ENCODE measurements around the gene ACP1. TPM values are rescaled to one million over a fixed set of nuclear protein-coding genes. Genes with fewer than 3 reads are reported as not detected.
A peak's percentile ranks its signal among the peaks of the same experiment; 100 is the strongest.

Gene ACP1
- total RNA-seq, 1 donor from 2014 or later, result 114 TPM

DNA sequence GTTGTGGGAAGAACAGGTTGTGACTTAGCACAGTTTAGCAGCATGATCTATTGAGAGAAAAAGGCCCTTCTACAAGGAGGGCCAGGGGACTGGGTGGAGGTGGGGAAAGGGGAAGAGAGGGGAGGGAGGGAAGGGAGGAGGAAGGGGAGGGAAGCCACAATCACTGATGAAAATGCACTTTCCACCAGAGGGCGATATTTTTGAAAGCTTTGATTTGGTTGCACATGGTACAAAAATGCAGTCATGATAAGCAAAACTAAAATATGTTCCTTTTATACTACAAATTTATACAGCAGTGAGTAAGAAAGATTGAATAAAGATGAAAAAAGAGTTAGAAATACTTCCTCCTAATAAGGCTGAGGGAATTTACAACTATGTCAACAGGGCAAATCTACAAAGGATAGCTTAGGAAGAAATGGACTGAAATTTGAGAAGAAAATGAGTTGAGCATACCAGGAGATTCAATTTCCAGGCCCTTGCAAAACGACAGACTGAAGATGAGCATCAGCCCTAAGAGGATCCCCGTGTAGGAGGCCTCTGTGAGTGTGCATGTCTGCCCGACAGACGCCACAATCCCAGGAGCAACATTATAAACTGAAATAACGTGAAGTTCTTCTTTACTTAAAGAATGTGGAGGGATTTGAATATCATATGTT lies 18.1 kb upstream of the ACP1 start:
- Histone ChIP-seq H3K9ac (ENCODE audit: low read length) (no peak overlapping the region), H3K4me1 (ENCODE audit: insufficient read depth, low read length) (no peaks in the 10 kb centered on the region), H3K4me2 (ENCODE audit: low read length) (no peak overlapping the region), H3K27me3 (ENCODE audit: insufficient read depth, low read length) (no peaks in the 10 kb centered on the region), H3K36me3 (ENCODE audit: insufficient read depth, low read length) (peaks cover 4% of the 10 kb centered on the region), H3K4me3 (ENCODE audit: insufficient read depth, low read depth, low read length) (no peak overlapping the region), H3K79me2 (ENCODE audit: insufficient read depth, low read length) (no peaks in the 10 kb centered on the region), H4K20me1 (ENCODE audit: insufficient read depth, low read length) (no peaks in the 10 kb centered on the region), H3K9me3 (ENCODE audit: insufficient read depth, low read depth, low read length) (no peaks in the 10 kb centered on the region), H2AFZ (ENCODE audit: low read depth, low read length) (no peak overlapping the region), H3K27ac (ENCODE audit: low read depth, low read length) (no peak overlapping the region)
- no peak for FAIRE-seq
- DNase-seq (ENCODE audit: low read depth), result peak; percentile 55
- Mint-ChIP-seq H3K36me3 (ENCODE audit: low read depth, unreplicated experiment) (peaks cover 7% of the 10 kb centered on the region), H3K4me1 (ENCODE audit: low read depth, unreplicated experiment) (no peaks in the 10 kb centered on the region), H3K27ac (ENCODE audit: unreplicated experiment) (peak overlapping the region; percentile 34), H3K9me3 (ENCODE audit: unreplicated experiment) (no peaks in the 10 kb centered on the region), H3K27me3 (ENCODE audit: low read depth, unreplicated experiment) (no peaks in the 10 kb centered on the region), H3K4me3 (ENCODE audit: unreplicated experiment) (no peak overlapping the region)
- no peak for TF ChIP-seq EZH2 (IDR thresholded peaks at IDR 0.05; ENCODE audit: insufficient read depth, low read length)
- TF ChIP-seq, protein P1, sequence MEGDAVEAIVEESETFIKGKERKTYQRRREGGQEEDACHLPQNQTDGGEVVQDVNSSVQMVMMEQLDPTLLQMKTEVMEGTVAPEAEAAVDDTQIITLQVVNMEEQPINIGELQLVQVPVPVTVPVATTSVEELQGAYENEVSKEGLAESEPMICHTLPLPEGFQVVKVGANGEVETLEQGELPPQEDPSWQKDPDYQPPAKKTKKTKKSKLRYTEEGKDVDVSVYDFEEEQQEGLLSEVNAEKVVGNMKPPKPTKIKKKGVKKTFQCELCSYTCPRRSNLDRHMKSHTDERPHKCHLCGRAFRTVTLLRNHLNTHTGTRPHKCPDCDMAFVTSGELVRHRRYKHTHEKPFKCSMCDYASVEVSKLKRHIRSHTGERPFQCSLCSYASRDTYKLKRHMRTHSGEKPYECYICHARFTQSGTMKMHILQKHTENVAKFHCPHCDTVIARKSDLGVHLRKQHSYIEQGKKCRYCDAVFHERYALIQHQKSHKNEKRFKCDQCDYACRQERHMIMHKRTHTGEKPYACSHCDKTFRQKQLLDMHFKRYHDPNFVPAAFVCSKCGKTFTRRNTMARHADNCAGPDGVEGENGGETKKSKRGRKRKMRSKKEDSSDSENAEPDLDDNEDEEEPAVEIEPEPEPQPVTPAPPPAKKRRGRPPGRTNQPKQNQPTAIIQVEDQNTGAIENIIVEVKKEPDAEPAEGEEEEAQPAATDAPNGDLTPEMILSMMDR (IDR thresholded peaks at IDR 0.05; ENCODE audit: insufficient read depth, low read depth, low read length), result peak; percentile 50

DNA sequence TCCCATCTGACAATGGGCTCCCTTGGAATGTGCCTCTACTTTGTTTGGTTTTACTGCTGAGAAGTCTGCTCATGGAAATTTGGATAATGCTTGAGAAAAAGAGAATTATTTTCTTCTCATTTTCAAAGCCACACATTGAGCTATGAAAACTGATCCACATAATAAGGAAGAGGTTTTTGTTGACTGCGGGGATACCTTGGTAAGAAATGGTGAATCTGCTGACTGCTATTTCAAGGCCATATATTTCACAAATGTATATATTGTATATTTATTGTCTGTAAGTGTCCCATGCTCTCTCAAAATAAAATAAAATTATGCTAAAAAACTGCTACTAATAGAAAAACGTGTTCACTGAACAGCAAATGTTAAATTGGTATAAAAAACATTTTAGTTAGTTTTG lies 16.0 kb upstream of the ACP1 start:
- peaks cover 4% of the 10 kb centered on the region for H3K36me3 ChIP-seq (ENCODE audit: insufficient read depth, low read length)
- Mint-ChIP-seq H3K27me3 (ENCODE audit: low read depth, unreplicated experiment) (no peaks in the 10 kb centered on the region), H3K4me1 (ENCODE audit: low read depth, unreplicated experiment) (no peaks in the 10 kb centered on the region), H3K36me3 (ENCODE audit: low read depth, unreplicated experiment) (peaks cover 4% of the 10 kb centered on the region), H3K27ac (ENCODE audit: unreplicated experiment) (no peak overlapping the region), H3K9me3 (ENCODE audit: unreplicated experiment) (no peaks in the 10 kb centered on the region), H3K4me3 (ENCODE audit: unreplicated experiment) (no peak overlapping the region)
- no peak for TF ChIP-seq EZH2 (IDR thresholded peaks at IDR 0.05; ENCODE audit: insufficient read depth, low read length)
- TF ChIP-seq, protein P1 (IDR thresholded peaks at IDR 0.05; ENCODE audit: insufficient read depth, low read depth, low read length), result no peak
- no peak for DNase-seq (ENCODE audit: low read depth)
- H2AFZ ChIP-seq (ENCODE audit: low read depth, low read length), result no peak overlapping the region
- H3K9ac ChIP-seq (ENCODE audit: low read length), result no peak overlapping the region
- no peak overlapping the region for H3K4me2 ChIP-seq (ENCODE audit: low read length)
- H3K4me1 ChIP-seq (ENCODE audit: insufficient read depth, low read length), result no peaks in the 10 kb centered on the region
- H3K27me3 ChIP-seq (ENCODE audit: insufficient read depth, low read length), result no peaks in the 10 kb centered on the region
- H3K27ac ChIP-seq (ENCODE audit: low read depth, low read length), result no peak overlapping the region
- no peaks in the 10 kb centered on the region for H4K20me1 ChIP-seq (ENCODE audit: insufficient read depth, low read length)
- no peak for FAIRE-seq
- no peak overlapping the region for H3K4me3 ChIP-seq (ENCODE audit: insufficient read depth, low read depth, low read length)
- H3K79me2 ChIP-seq (ENCODE audit: insufficient read depth, low read length), result no peaks in the 10 kb centered on the region
- H3K9me3 ChIP-seq (ENCODE audit: insufficient read depth, low read depth, low read length), result no peaks in the 10 kb centered on the region

DNA sequence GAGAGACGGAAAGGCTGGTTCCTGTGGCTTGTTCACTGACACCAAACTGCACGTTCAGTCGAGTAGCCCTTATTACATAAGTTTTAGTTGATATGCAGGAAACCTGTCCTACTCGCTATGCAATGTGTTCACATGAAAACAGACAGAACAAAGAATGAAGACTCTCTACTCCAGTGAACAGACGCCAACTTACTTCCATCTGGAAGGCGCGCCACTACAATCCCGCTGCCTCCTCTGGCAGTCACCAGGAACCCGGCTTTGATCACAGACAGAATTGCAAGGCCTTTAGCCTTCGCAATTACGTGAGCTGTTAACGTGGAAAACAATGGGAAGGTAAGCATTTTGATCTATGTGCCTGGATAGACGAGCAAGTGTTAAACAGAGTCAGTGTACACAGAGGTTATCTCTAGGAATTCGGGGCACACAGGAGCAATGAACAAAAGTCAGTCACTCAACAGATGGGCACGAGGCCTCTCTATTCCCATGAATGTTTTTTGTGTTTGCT lies 15.2 kb upstream of the ACP1 start:
- Mint-ChIP-seq H3K9me3 (ENCODE audit: unreplicated experiment) (no peaks in the 10 kb centered on the region), H3K27ac (ENCODE audit: unreplicated experiment) (no peak overlapping the region), H3K36me3 (ENCODE audit: low read depth, unreplicated experiment) (peaks cover under 1% of the 10 kb centered on the region), H3K27me3 (ENCODE audit: low read depth, unreplicated experiment) (no peaks in the 10 kb centered on the region), H3K4me3 (ENCODE audit: unreplicated experiment) (no peak overlapping the region), H3K4me1 (ENCODE audit: low read depth, unreplicated experiment) (no peaks in the 10 kb centered on the region)
- DNase-seq (ENCODE audit: low read depth) (no peak), FAIRE-seq (no peak)
- Histone ChIP-seq H2AFZ (ENCODE audit: low read depth, low read length) (no peak overlapping the region), H4K20me1 (ENCODE audit: insufficient read depth, low read length) (no peaks in the 10 kb centered on the region), H3K36me3 (ENCODE audit: insufficient read depth, low read length) (peaks cover 4% of the 10 kb centered on the region), H3K79me2 (ENCODE audit: insufficient read depth, low read length) (no peaks in the 10 kb centered on the region), H3K9ac (ENCODE audit: low read length) (no peak overlapping the region), H3K4me1 (ENCODE audit: insufficient read depth, low read length) (no peaks in the 10 kb centered on the region), H3K9me3 (ENCODE audit: insufficient read depth, low read depth, low read length) (no peaks in the 10 kb centered on the region), H3K27ac (ENCODE audit: low read depth, low read length) (no peak overlapping the region), H3K4me3 (ENCODE audit: insufficient read depth, low read depth, low read length) (no peak overlapping the region), H3K4me2 (ENCODE audit: low read length) (no peak overlapping the region), H3K27me3 (ENCODE audit: insufficient read depth, low read length) (no peaks in the 10 kb centered on the region)
- TF ChIP-seq, protein P1 (IDR thresholded peaks at IDR 0.05; ENCODE audit: insufficient read depth, low read depth, low read length), result no peak
- no peak for TF ChIP-seq EZH2 (IDR thresholded peaks at IDR 0.05; ENCODE audit: insufficient read depth, low read length)
